ENCODE measurements around the gene METTL5. TPM values are rescaled to one million over a fixed set of nuclear protein-coding genes. Genes with fewer than 3 reads are reported as not detected.

METTL5 gene
- total RNA-seq, 1 donor from 2014 or later, result 52.3 TPM

- peaks cover 2% of the 10 kb centered on the region for H3K36me3 ChIP-seq (ENCODE audit: insufficient read depth, low read length)
- no peak overlapping the region for H2AFZ ChIP-seq (ENCODE audit: low read depth, low read length)
- no peak overlapping the region for H3K4me3 Mint-ChIP-seq (ENCODE audit: unreplicated experiment)
- H3K4me1 Mint-ChIP-seq (ENCODE audit: low read depth, unreplicated experiment), result peaks cover 2% of the 10 kb centered on the region
- FAIRE-seq (no peak), DNase-seq (ENCODE audit: low read depth) (no peak)
- H3K27ac Mint-ChIP-seq (ENCODE audit: unreplicated experiment), result no peak overlapping the region
- no peaks in the 10 kb centered on the region for H3K4me1 ChIP-seq (ENCODE audit: insufficient read depth, low read length)
- peaks cover 9% of the 10 kb centered on the region for H4K20me1 ChIP-seq (ENCODE audit: insufficient read depth, low read length)
- no peak overlapping the region for H3K27ac ChIP-seq (ENCODE audit: low read depth, low read length)
- H3K27me3 ChIP-seq (ENCODE audit: insufficient read depth, low read length), result no peaks in the 10 kb centered on the region
- peaks cover 37% of the 10 kb centered on the region for H3K79me2 ChIP-seq (ENCODE audit: insufficient read depth, low read length)
- no peak overlapping the region for H3K4me3 ChIP-seq (ENCODE audit: insufficient read depth, low read depth, low read length)
- H3K27me3 Mint-ChIP-seq (ENCODE audit: low read depth, unreplicated experiment), result no peaks in the 10 kb centered on the region
- H3K9ac ChIP-seq (ENCODE audit: low read length), result no peak overlapping the region
- no peak for TF ChIP-seq CTCF (IDR thresholded peaks at IDR 0.05; ENCODE audit: insufficient read depth, low read depth, low read length)
- no peak overlapping the region for H3K4me2 ChIP-seq (ENCODE audit: low read length)
- H3K36me3 Mint-ChIP-seq (ENCODE audit: low read depth, unreplicated experiment), result peaks cover 2% of the 10 kb centered on the region
- no peaks in the 10 kb centered on the region for H3K9me3 Mint-ChIP-seq (ENCODE audit: unreplicated experiment)
- no peaks in the 10 kb centered on the region for H3K9me3 ChIP-seq (ENCODE audit: insufficient read depth, low read depth, low read length)
Measured at GRCh38 chr2:169797601-169798000, 27.1 kb downstream of the METTL5 start.

GRCh38 chr2:169796441-169796840 is 28.3 kb downstream of the METTL5 start:
- TF ChIP-seq EZH2 (IDR thresholded peaks at IDR 0.05; ENCODE audit: insufficient read depth, low read length) (no peak), CTCF (IDR thresholded peaks at IDR 0.05; ENCODE audit: insufficient read depth, low read depth, low read length) (no peak)
- no peak overlapping the region for H3K27ac Mint-ChIP-seq (ENCODE audit: unreplicated experiment)
- Histone ChIP-seq H3K9me3 (ENCODE audit: insufficient read depth, low read depth, low read length) (no peaks in the 10 kb centered on the region), H3K4me3 (ENCODE audit: insufficient read depth, low read depth, low read length) (no peak overlapping the region), H3K4me2 (ENCODE audit: low read length) (no peak overlapping the region), H3K27ac (ENCODE audit: low read depth, low read length) (no peak overlapping the region), H3K36me3 (ENCODE audit: insufficient read depth, low read length) (no peaks in the 10 kb centered on the region), H3K4me1 (ENCODE audit: insufficient read depth, low read length) (no peaks in the 10 kb centered on the region), H2AFZ (ENCODE audit: low read depth, low read length) (no peak overlapping the region), H3K27me3 (ENCODE audit: insufficient read depth, low read length) (no peaks in the 10 kb centered on the region), H3K79me2 (ENCODE audit: insufficient read depth, low read length) (peaks cover 26% of the 10 kb centered on the region), H4K20me1 (ENCODE audit: insufficient read depth, low read length) (peaks cover 9% of the 10 kb centered on the region), H3K9ac (ENCODE audit: low read length) (no peak overlapping the region)
- H3K4me1 Mint-ChIP-seq (ENCODE audit: low read depth, unreplicated experiment), result no peaks in the 10 kb centered on the region
- DNase-seq (ENCODE audit: low read depth) (no peak), FAIRE-seq (no peak)
- no peaks in the 10 kb centered on the region for H3K27me3 Mint-ChIP-seq (ENCODE audit: low read depth, unreplicated experiment)
- no peaks in the 10 kb centered on the region for H3K36me3 Mint-ChIP-seq (ENCODE audit: low read depth, unreplicated experiment)
- H3K4me3 Mint-ChIP-seq (ENCODE audit: unreplicated experiment), result no peak overlapping the region
- H3K9me3 Mint-ChIP-seq (ENCODE audit: unreplicated experiment), result no peaks in the 10 kb centered on the region

- FAIRE-seq (no peak), DNase-seq (ENCODE audit: low read depth) (no peak)
- H3K27ac ChIP-seq (ENCODE audit: low read depth, low read length), result no peak overlapping the region
- peaks cover 14% of the 10 kb centered on the region for H3K79me2 ChIP-seq (ENCODE audit: insufficient read depth, low read length)
- H3K9me3 ChIP-seq (ENCODE audit: insufficient read depth, low read depth, low read length), result no peaks in the 10 kb centered on the region
- Mint-ChIP-seq H3K4me1 (ENCODE audit: low read depth, unreplicated experiment) (no peaks in the 10 kb centered on the region), H3K4me3 (ENCODE audit: unreplicated experiment) (no peak overlapping the region), H3K27ac (ENCODE audit: unreplicated experiment) (no peak overlapping the region), H3K36me3 (ENCODE audit: low read depth, unreplicated experiment) (no peaks in the 10 kb centered on the region), H3K27me3 (ENCODE audit: low read depth, unreplicated experiment) (no peaks in the 10 kb centered on the region), H3K9me3 (ENCODE audit: unreplicated experiment) (no peaks in the 10 kb centered on the region)
- H2AFZ ChIP-seq (ENCODE audit: low read depth, low read length), result no peak overlapping the region
- no peaks in the 10 kb centered on the region for H3K36me3 ChIP-seq (ENCODE audit: insufficient read depth, low read length)
- no peaks in the 10 kb centered on the region for H3K4me1 ChIP-seq (ENCODE audit: insufficient read depth, low read length)
- no peak overlapping the region for H3K9ac ChIP-seq (ENCODE audit: low read length)
- TF ChIP-seq EZH2 (IDR thresholded peaks at IDR 0.05; ENCODE audit: insufficient read depth, low read length) (no peak), CTCF (IDR thresholded peaks at IDR 0.05; ENCODE audit: insufficient read depth, low read depth, low read length) (no peak)
- no peak overlapping the region for H3K4me3 ChIP-seq (ENCODE audit: insufficient read depth, low read depth, low read length)
- no peaks in the 10 kb centered on the region for H3K27me3 ChIP-seq (ENCODE audit: insufficient read depth, low read length)
- H3K4me2 ChIP-seq (ENCODE audit: low read length), result no peak overlapping the region
- H4K20me1 ChIP-seq (ENCODE audit: insufficient read depth, low read length), result peaks cover 9% of the 10 kb centered on the region
Measured at GRCh38 chr2:169795181-169795580, 29.5 kb downstream of the METTL5 start.

All from astrocyte (in vitro differentiated cells and primary cell).